Smooth muscle cell (in vitro differentiated cells): Measurements from ENCODE around the gene MAP4K1. TPM values are rescaled to one million over a fixed set of nuclear protein-coding genes. Genes with fewer than 3 reads are reported as not detected.

ENCODE experiments used
- DNase-seq: peaks from one replicate; lab custom pipeline; 2025; ENCODE audit not compliant: unreplicated experiment; lab: John Stamatoyannopoulos, UW
- H2AFZ ChIP-seq: fragments of 200-600 bp; sonication (generic); 2 replicates; pipeline ENCODE4 v1.6.0; 2016; ENCODE audit warnings: antibody characterized with exemption, low read depth, mild to moderate bottlenecking
- H3F3A ChIP-seq: fragments of 200-600 bp; sonication (generic); 2 replicates; pipeline ENCODE4 v1.6.0; 2017; ENCODE audit warnings: antibody characterized with exemption, low read depth
- H3K27ac ChIP-seq: fragments of 200-600 bp; sonication (generic); 2 replicates; pipeline ENCODE4 v1.5.1; 2016; ENCODE audit warnings: low read depth, mild to moderate bottlenecking
- H3K27me3 ChIP-seq: fragments of 200-600 bp; sonication (generic); 2 replicates; pipeline ENCODE4 v1.6.1; 2016; ENCODE audit warnings: low read depth, mild to moderate bottlenecking
- H3K36me3 ChIP-seq: fragments of 200-600 bp; sonication (generic); 2 replicates; pipeline ENCODE4 v1.5.1; 2016; ENCODE audit warnings: low read depth
- H3K4me1 ChIP-seq: fragments of 200-600 bp; sonication (generic); 2 replicates; pipeline ENCODE4 v1.5.1; 2016; ENCODE audit warnings: low read depth
- H3K4me2 ChIP-seq: fragments of 200-600 bp; sonication (generic); 2 replicates; pipeline ENCODE4 v1.6.0; 2016; ENCODE audit warnings: mild to moderate bottlenecking
- H3K4me3 ChIP-seq: fragments of 200-600 bp; sonication (generic); 2 replicates; pipeline ENCODE4 v1.5.1; 2016; ENCODE audit warnings: mild to moderate bottlenecking
- H3K79me2 ChIP-seq: fragments of 200-600 bp; sonication (generic); 2 replicates; pipeline ENCODE4 v1.6.0; 2016; ENCODE audit warnings: low read depth, mild to moderate bottlenecking
- H3K9ac ChIP-seq: fragments of 200-600 bp; sonication (generic); 2 replicates; pipeline ENCODE4 v1.6.0; 2016; ENCODE audit warnings: low read depth
- H3K9me3 ChIP-seq: fragments of 200-600 bp; sonication (generic); replicated peaks from 2 replicates; pipeline ENCODE4 v1.5.1; 2016; ENCODE audit warnings: low read depth
- H4K20me1 ChIP-seq: fragments of 200-600 bp; sonication (generic); 2 replicates; pipeline ENCODE4 v1.6.0; 2016; ENCODE audit warnings: low read depth
- WGBS: methylation state at CpG from one replicate; pipeline ENCODE4 v1.1.7; 2016; ENCODE audit warnings: low lambda C conversion rate; 5-methylcytosine and 5-hydroxymethylcytosine counted together
- polyA plus RNA-seq: library from polyadenylated mRNA; unstranded; fragments of >200 nt; fragmentation: Nextera tagmentation; extraction: Ambion mirVana; gene quantifications from 2 replicates; pipeline ENCODE4 v1.2.1, GENCODE V29; 2016
- total RNA-seq: library from RNA; depleted of rRNA; stranded (reverse); fragments of >200 nt; gene quantifications from 2 replicates; pipeline ENCODE4 v1.2.3, GENCODE V29; 2014
- TF ChIP-seq, protein P1 (sequence below): fragments of 200-600 bp; sonication (generic); IDR thresholded peaks from 2 replicates; pipeline ENCODE4 v1.5.1; 2017; ENCODE audit warnings: borderline replicate concordance, mild to moderate bottlenecking, antibody characterized with exemption; ENCODE audit not compliant: insufficient read depth, poor library complexity, severe bottlenecking

The MAP4K1 gene
- total and polyA plus RNA-seq, 2 experiments from 2014 or later = 0.22 to 0.91 TPM

DNA sequence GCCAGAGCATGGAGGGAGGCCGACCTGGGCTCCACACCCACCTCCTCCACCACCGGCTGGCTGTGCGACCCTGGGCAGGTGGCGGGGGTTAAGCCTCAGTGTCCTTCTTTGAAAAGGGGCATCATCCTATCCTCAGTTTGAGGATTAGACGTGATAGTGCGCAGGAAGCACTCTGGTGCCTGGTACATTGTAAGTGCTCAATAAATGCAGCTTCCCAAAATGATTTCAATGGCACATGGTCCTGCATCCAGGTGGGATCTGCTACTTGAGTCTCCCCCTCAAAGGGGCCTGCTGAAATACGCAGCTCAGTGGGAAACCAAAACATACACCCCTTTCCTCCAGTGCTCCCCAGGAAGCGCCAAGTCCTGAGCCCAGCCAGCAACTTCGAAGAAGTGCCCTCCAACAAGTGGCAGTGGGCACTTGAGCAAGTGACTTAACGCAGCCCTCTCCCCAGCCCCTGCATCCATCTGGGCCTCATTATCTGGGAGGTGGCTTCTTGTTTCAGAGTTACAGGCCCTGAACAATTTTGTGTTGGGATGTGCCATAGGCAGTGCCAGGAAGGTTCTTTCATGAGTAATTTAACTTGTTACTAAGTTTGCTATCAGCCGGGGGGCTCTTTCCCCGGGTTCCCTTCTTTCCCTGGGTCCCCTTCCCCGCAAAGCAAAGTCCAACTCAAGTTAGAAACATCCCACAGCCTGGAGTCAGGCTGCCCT is 47.6 kb upstream of the MAP4K1 start:
- WGBS = 72% methylated on average over 13 of the region's 13 CpGs
- Histone ChIP-seq H3K4me3 (no peak overlapping the region), H3K27ac (peak overlapping the region; percentile 100), H3K36me3 (no peaks in the 10 kb centered on the region), H4K20me1 (peaks cover 52% of the 10 kb centered on the region), H3K4me2 (peak overlapping the region; percentile 73), H2AFZ (no peak overlapping the region), H3K9ac (peak overlapping the region; percentile 62), H3K9me3 (no peaks in the 10 kb centered on the region), H3F3A (peaks cover 52% of the 10 kb centered on the region), H3K4me1 (peaks cover 74% of the 10 kb centered on the region), H3K27me3 (no peaks in the 10 kb centered on the region), H3K79me2 (peaks cover 89% of the 10 kb centered on the region)
- no peak for DNase-seq
- TF ChIP-seq, protein P1, sequence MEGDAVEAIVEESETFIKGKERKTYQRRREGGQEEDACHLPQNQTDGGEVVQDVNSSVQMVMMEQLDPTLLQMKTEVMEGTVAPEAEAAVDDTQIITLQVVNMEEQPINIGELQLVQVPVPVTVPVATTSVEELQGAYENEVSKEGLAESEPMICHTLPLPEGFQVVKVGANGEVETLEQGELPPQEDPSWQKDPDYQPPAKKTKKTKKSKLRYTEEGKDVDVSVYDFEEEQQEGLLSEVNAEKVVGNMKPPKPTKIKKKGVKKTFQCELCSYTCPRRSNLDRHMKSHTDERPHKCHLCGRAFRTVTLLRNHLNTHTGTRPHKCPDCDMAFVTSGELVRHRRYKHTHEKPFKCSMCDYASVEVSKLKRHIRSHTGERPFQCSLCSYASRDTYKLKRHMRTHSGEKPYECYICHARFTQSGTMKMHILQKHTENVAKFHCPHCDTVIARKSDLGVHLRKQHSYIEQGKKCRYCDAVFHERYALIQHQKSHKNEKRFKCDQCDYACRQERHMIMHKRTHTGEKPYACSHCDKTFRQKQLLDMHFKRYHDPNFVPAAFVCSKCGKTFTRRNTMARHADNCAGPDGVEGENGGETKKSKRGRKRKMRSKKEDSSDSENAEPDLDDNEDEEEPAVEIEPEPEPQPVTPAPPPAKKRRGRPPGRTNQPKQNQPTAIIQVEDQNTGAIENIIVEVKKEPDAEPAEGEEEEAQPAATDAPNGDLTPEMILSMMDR = no peak

DNA sequence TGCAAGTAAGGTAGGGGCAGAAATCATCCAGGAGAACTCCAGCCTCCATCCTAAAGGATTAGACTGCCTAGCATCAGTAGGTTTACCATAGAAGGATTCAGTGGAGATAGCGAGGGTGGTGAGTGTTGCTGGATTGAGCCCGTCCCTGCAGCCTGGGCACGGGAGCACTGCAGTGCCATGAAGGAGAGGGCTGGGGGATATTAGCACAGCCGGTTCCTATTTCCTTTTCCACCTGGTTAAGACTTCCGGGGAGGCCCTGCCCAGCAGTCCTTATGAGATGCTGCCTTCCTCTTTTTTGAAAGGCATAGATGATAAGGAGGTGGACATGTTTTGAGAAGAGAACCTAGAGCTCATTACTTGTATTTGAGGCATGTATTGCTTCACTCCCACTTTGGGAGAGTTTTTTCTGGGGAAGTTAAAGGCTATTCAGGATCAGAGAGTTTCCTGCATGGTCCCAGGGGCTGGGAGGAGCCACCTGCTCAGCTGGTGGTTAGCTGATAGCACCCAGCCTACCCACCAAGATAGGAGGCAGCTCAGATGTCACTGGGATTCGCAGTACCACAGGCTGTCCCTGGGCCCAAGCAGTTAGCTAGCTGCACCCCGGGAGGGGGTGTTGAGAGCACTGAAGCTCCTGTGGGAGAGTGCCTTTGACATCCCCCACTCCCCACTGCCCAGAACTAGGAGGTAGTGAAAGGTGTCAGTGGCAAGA is 46.9 kb upstream of the MAP4K1 start:
- peak overlapping the region; percentile 73 for H3K4me2 ChIP-seq
- no peaks in the 10 kb centered on the region for H3K9me3 ChIP-seq
- H3K79me2 ChIP-seq = peaks cover 89% of the 10 kb centered on the region
- H4K20me1 ChIP-seq = peaks cover 51% of the 10 kb centered on the region
- peak overlapping the region; percentile 100 for H3K27ac ChIP-seq
- peaks cover 52% of the 10 kb centered on the region for H3F3A ChIP-seq
- no peak overlapping the region for H3K9ac ChIP-seq
- DNase-seq = no peak
- no peaks in the 10 kb centered on the region for H3K27me3 ChIP-seq
- no peaks in the 10 kb centered on the region for H3K36me3 ChIP-seq
- H3K4me3 ChIP-seq = no peak overlapping the region
- TF ChIP-seq, protein P1 = no peak
- no peak overlapping the region for H2AFZ ChIP-seq
- WGBS = 43% methylated on average over 7 of the region's 7 CpGs
- H3K4me1 ChIP-seq = peaks cover 70% of the 10 kb centered on the region

DNA sequence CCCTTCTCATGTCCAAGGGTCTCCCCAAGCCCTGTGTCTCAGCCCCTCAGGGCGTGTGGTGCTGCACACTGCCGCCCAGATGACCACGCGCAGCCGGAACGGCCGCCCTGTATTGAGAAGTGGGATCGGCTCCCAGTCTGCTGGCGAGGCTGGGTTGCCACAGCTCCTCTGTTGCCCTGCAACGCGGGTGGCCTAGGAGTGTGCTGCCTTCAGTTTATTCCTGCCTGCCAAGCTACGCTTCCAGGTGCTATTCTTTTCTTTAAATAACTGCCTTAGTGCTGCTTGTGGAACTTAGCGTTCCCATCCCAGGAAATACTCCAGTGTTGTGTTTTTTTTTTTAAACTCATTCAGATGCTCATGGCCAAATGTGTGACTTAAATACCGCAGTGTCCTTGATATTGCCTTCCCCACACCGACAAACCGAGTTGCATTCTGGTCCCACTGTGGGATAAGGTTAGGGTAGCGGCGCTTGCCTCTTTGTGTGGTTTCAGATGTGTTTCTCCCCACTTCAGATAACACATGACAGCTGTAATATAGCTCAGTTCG is 46.3 kb upstream of the MAP4K1 start:
- H3K27me3 ChIP-seq = no peaks in the 10 kb centered on the region
- peak overlapping the region; percentile 20 for H3K9ac ChIP-seq
- peaks cover 45% of the 10 kb centered on the region for H4K20me1 ChIP-seq
- peaks cover 89% of the 10 kb centered on the region for H3K79me2 ChIP-seq
- DNase-seq = no peak
- peak overlapping the region; percentile 100 for H3K27ac ChIP-seq
- peaks cover 54% of the 10 kb centered on the region for H3F3A ChIP-seq
- no peak overlapping the region for H3K4me3 ChIP-seq
- no peak overlapping the region for H2AFZ ChIP-seq
- H3K4me1 ChIP-seq = peaks cover 70% of the 10 kb centered on the region
- peak overlapping the region; percentile 73 for H3K4me2 ChIP-seq
- TF ChIP-seq, protein P1 = no peak
- no peaks in the 10 kb centered on the region for H3K36me3 ChIP-seq
- WGBS = 77% methylated on average over 19 of the region's 19 CpGs
- no peaks in the 10 kb centered on the region for H3K9me3 ChIP-seq
